HEK293 (cell line): ENCODE data around the gene ABHD14A.

Experiments
- CTCF ChIA-PET: fragments of 350-600 bp; formaldehyde crosslinking; extraction: SDS; loops from one replicate; lab custom pipeline; 2021; ENCODE audit warnings: antibody characterized with exemption; lab: Yijun Ruan, JAX
- POLR2A ChIA-PET: fragments of 300-600 bp; formaldehyde crosslinking; extraction: SDS; loops from one replicate; lab custom pipeline; 2020; ENCODE audit warnings: antibody characterized with exemption, inconsistent platforms; lab: Yijun Ruan, JAX
- H3K27ac ChIP-seq: fragments of 200-500 bp; sonication (Bioruptor generic); 2 replicates; pipeline ENCODE4 v1.5.1; 2014; ENCODE audit warnings: low read depth, low read length, control low read depth, inconsistent platforms; ENCODE audit errors: extremely low read depth
- H3K36me3 ChIP-seq, 2 experiments: fragments of 200-500 bp in 1 of 2; sonication (Bioruptor generic) in 1 of 2; 1 replicate in 1 of 2; 2 replicates in 1 of 2; pipeline ENCODE4 v1.5.1; 2014 to 2017; ENCODE audit warnings: inconsistent platforms in 2 of 2, low read length in 2 of 2; ENCODE audit not compliant: control insufficient read depth in 2 of 2, insufficient read depth in 1 of 2
- H3K4me1 ChIP-seq: fragments of 200-500 bp; sonication (Bioruptor generic); 2 replicates; pipeline ENCODE4 v1.5.1; 2014; ENCODE audit warnings: mild to moderate bottlenecking, low read length, inconsistent platforms; ENCODE audit not compliant: control insufficient read depth, insufficient read depth
- H3K4me3 ChIP-seq: 2 replicates; pipeline ENCODE4 v1.5.1; 2011; ENCODE audit warnings: low read depth, mild to moderate bottlenecking, control low read depth, low read length, moderate library complexity
- H3K9me3 ChIP-seq: fragments of 200-500 bp; sonication (Bioruptor generic); 2 replicates; pipeline ENCODE4 v1.5.1; 2014; ENCODE audit warnings: low read depth, low read length, inconsistent platforms; ENCODE audit not compliant: control insufficient read depth, insufficient read depth
- EGR2 ChIP-seq: fragments of 450-650 bp; formaldehyde crosslinking; IDR thresholded peaks from 2 replicates; pipeline ENCODE4 v1.5.1; 2016; ENCODE audit warnings: low read depth, missing biosample characterization, missing genetic modification characterization
- MEIS1 ChIP-seq: sonication (generic); formaldehyde crosslinking; IDR thresholded peaks from 2 replicates; pipeline ENCODE4 v1.8.1; 2022; ENCODE audit warnings: missing genetic modification reagents, mild to moderate bottlenecking, borderline replicate concordance
- SP7 ChIP-seq: fragments of 450-650 bp; formaldehyde crosslinking; IDR thresholded peaks from 2 replicates; pipeline ENCODE4 v1.5.1; 2016; ENCODE audit warnings: missing biosample characterization, missing genetic modification characterization
- ZBTB8A ChIP-seq: fragments of 450-650 bp; formaldehyde crosslinking; IDR thresholded peaks from 2 replicates; pipeline ENCODE4 v1.5.1; 2016; ENCODE audit warnings: missing biosample characterization, missing genetic modification characterization
- ZFHX2 ChIP-seq: fragments of 450-650 bp; formaldehyde crosslinking; conservative IDR thresholded peaks from 2 replicates; pipeline ENCODE4 v1.5.1; 2016; ENCODE audit warnings: missing biosample characterization, missing genetic modification characterization
- ZNF112 ChIP-seq: fragments of 450-650 bp; formaldehyde crosslinking; IDR thresholded peaks from 2 replicates; pipeline ENCODE4 v1.5.0; 2017; ENCODE audit warnings: missing biosample characterization, missing genetic modification characterization
- ZNF2 ChIP-seq: fragments of 450-650 bp; formaldehyde crosslinking; IDR thresholded peaks from 2 replicates; pipeline ENCODE4 v1.5.1; 2016; ENCODE audit warnings: missing biosample characterization, missing genetic modification characterization
- ZNF24 ChIP-seq: fragments of 450-650 bp; formaldehyde crosslinking; IDR thresholded peaks from 2 replicates; pipeline ENCODE4 v1.5.1; 2016; ENCODE audit warnings: missing biosample characterization, missing genetic modification characterization
- ZNF335 ChIP-seq: fragments of 450-650 bp; formaldehyde crosslinking; conservative IDR thresholded peaks from 2 replicates; pipeline ENCODE4 v1.5.1; 2016; ENCODE audit warnings: missing biosample characterization, missing genetic modification characterization
- ZNF350 ChIP-seq: fragments of 450-650 bp; formaldehyde crosslinking; IDR thresholded peaks from 2 replicates; pipeline ENCODE4 v1.5.0; 2017; ENCODE audit warnings: missing biosample characterization, mild to moderate bottlenecking, missing genetic modification characterization
- ZNF416 ChIP-seq: fragments of 450-650 bp; formaldehyde crosslinking; IDR thresholded peaks from 2 replicates; pipeline ENCODE4 v1.5.1; 2016; ENCODE audit warnings: missing biosample characterization, missing genetic modification characterization
- ZNF423 ChIP-seq: fragments of 450-650 bp; formaldehyde crosslinking; IDR thresholded peaks from 2 replicates; pipeline ENCODE4 v1.5.1; 2016; ENCODE audit warnings: missing biosample characterization, missing genetic modification characterization
- ZNF610 ChIP-seq: fragments of 450-650 bp; formaldehyde crosslinking; IDR thresholded peaks from 2 replicates; pipeline ENCODE4 v1.5.1; 2016; ENCODE audit warnings: missing biosample characterization, missing genetic modification characterization, borderline replicate concordance
- ZSCAN23 ChIP-seq: fragments of 450-650 bp; formaldehyde crosslinking; IDR thresholded peaks from 2 replicates; pipeline ENCODE4 v1.5.1; 2016; ENCODE audit warnings: missing biosample characterization, missing genetic modification characterization
- TF ChIP-seq, protein P1 (sequence below): fragments of 450-650 bp; formaldehyde crosslinking; IDR thresholded peaks from 2 replicates; pipeline ENCODE4 v1.5.1; 2016; ENCODE audit warnings: missing biosample characterization, missing genetic modification characterization
- TF ChIP-seq, protein P2 (sequence below): fragments of 450-650 bp; formaldehyde crosslinking; IDR thresholded peaks from 2 replicates; pipeline ENCODE4 v1.5.1; 2017; ENCODE audit warnings: missing biosample characterization, missing genetic modification characterization

Gene ABHD14A

DNA sequence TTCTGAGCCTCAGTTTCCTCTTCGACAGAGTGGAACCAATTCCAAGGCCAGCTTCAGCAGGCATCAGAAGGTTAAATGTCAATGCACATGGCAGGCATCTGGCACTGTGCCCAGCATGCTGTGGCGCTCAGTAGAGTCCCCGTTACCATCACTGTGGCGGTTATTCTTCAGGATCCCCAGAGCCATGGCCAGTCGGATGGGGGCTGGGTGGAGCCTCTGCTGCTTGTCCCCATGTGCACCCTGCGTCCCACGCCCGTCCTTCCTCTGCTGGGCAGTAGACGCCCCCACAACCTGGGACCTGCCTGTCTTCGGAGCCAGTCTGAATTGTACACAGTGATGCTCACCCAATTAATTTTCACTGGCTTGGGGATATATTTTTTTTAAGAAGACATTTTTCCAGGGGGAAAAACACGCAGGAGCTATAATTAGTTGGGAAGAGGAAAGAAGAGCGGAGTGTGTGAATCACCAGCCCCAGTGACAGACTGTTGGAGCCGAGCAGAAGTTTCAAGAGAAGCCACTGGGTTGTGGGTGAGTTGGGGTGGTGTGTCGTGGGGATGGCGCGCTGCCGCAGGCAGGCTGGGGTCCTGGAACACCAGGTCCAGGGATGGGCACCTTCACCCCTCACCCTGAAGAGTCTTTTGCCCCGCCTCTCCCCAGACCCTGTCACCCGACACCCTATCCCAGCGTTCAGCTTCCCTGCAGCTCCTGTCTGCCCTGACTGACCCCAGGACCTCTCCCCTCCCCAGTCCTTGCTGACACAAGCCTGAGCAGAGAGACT, 47.6 kb downstream of the ABHD14A start:
- CTCF ChIA-PET, result interaction anchor here (0.5 to 1.2 kb wide), 2 partner anchors 21 to 48 kb away, joined by 3 to 4 read pairs; no protein-coding TSS in a partner anchor
- Histone ChIP-seq H3K36me3 (no peaks in the 10 kb centered on the region), H3K4me3 (no peak overlapping the region), H3K9me3 (no peaks in the 10 kb centered on the region), H3K4me1 (peaks cover 5% of the 10 kb centered on the region), H3K27ac (0 out of 2 replicates have a peak overlapping the region, but pooled peaks have one; percentile 24)
- TF ChIP-seq ZNF610 (tag by site-specific recombination) (peak; percentile 83; the same call in 1 of the 2 replicates), ZBTB8A (tag by site-specific recombination) (0 out of 2 replicates have a peak, but pooled peaks have one; percentile 4), ZNF350 (tag by site-specific recombination) (no peak)
- POLR2A ChIA-PET, result interaction anchor here (0.9 to 1.3 kb wide), 2 partner anchors 24 to 30 kb away, joined by 3 read pairs; no protein-coding TSS in a partner anchor

DNA sequence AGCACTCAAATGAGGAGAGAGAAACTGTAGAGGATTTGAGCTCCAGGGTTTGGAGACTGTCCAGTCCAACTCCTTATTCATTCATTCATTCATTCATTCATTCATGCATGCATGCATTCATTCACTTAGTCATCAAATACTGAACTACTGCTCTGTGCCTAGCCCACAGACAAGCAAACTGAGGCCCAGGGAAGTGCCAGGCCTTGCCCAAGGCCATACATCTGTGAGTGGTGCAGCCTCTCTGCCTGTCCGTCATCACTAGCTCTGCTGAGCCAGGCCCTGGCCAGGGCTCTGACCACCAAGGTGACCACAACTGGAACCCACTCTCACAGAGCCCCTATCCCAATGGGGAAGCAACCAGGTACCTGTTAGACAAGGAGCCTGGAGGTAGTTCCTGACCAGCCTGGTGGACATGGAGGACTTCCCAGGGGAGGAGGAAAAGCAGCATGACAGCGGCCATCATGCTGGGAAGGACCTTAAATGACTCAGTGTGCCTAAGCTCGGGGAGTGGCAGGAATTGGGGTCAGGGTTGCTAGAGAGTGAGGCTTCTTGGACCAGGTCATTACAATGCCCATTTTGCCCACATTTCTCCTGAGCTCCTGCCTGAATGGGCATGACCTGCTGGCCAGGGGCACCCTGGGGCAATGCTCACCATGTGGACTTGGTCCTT, 48.4 kb downstream of the ABHD14A start:
- CTCF ChIA-PET, result interaction anchor here (0.5 to 1.2 kb wide), 3 partner anchors 12 to 49 kb away, joined by 3 to 4 read pairs (median 3); no protein-coding TSS in a partner anchor
- no peak overlapping the region for H3K27ac ChIP-seq
- no peak overlapping the region for H3K4me3 ChIP-seq

DNA sequence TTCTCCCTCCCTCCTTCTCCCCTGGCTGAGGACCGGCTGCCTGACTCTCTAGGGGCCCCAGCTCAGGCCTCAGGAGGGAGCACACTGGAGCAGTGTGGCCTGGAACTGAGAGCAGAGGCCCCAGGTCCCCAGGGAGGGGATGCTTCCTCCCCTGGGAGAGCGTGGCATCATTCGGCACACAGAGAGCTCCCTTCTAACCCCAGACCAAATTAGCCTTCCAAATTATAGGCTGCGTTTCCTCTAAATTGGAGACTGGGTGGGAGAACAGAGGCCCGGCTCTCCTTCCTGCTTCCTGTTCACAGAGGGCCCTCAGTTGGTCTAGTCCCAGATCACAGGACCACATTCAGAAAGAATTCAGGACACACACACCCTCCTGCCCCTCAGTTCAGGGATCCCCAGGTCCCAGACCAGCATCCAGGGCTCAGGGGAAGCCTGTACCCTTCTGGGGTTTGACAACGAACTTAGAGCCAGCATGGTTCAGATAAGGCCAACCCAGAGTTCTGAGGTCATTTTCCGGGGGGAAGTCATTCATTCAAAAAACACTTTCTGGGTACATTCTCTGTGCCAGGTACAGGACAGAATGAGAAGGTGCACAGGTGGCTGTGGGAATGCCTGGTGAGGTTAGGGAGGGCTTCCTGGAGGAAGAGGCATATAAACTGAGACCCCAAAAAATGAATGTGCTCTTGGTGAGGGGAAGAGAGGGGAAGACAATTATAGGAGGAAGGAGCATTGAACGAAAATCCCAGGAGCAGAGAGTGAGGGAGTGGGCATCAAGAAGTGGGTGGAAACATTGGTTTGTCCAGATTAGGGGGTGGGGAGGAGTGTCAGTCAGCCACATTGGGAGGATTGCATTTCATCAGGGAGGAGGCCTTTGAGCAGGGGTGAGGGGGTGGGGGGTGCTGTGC, 49.2 kb downstream of the ABHD14A start:
- Histone ChIP-seq H3K27ac (no peak overlapping the region), H3K9me3 (no peaks in the 10 kb centered on the region), H3K4me1 (peaks cover 5% of the 10 kb centered on the region), H3K4me3 (no peak overlapping the region), H3K36me3 (no peaks in the 10 kb centered on the region)
- ChIA-PET POLR2A (no interaction called here), CTCF (interaction anchor here (0.5 to 1.2 kb wide), 2 partner anchors 13 to 22 kb away, joined by 3 to 4 read pairs; no protein-coding TSS in a partner anchor)
- no peak for TF ChIP-seq ZNF2 (tag by site-specific recombination)
- peak; percentile 74 for TF ChIP-seq EGR2 (tag by site-specific recombination)
- TF ChIP-seq ZNF112 (tag by site-specific recombination), result no peak
- no peak for TF ChIP-seq MEIS1
- TF ChIP-seq ZNF416 (tag by site-specific recombination), result no peak
- TF ChIP-seq ZFHX2 (tag by site-specific recombination), result peak; percentile 72
- peak; percentile 42 for TF ChIP-seq ZNF335 (tag by site-specific recombination)
- TF ChIP-seq, protein P1, sequence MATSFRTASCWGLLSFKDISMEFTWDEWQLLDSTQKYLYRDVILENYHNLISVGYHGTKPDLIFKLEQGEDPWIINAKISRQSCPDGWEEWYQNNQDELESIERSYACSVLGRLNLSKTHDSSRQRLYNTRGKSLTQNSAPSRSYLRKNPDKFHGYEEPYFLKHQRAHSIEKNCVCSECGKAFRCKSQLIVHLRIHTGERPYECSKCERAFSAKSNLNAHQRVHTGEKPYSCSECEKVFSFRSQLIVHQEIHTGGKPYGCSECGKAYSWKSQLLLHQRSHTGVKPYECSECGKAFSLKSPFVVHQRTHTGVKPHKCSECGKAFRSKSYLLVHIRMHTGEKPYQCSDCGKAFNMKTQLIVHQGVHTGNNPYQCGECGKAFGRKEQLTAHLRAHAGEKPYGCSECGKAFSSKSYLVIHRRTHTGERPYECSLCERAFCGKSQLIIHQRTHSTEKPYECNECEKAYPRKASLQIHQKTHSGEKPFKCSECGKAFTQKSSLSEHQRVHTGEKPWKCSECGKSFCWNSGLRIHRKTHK (tag by site-specific recombination), result no peak
- TF ChIP-seq ZNF423 (tag by site-specific recombination), result no peak
- TF ChIP-seq SP7 (tag by site-specific recombination), result peak; percentile 55
- TF ChIP-seq ZSCAN23 (tag by site-specific recombination), result no peak

More for the DNA sequence above, 48.4 kb downstream of the ABHD14A start:
- Histone ChIP-seq H3K4me1 (peaks cover 5% of the 10 kb centered on the region), H3K36me3 (no peaks in the 10 kb centered on the region), H3K9me3 (no peaks in the 10 kb centered on the region)
- TF ChIP-seq ZNF24 (tag by site-specific recombination), result peak; percentile 91
- TF ChIP-seq, protein P2, sequence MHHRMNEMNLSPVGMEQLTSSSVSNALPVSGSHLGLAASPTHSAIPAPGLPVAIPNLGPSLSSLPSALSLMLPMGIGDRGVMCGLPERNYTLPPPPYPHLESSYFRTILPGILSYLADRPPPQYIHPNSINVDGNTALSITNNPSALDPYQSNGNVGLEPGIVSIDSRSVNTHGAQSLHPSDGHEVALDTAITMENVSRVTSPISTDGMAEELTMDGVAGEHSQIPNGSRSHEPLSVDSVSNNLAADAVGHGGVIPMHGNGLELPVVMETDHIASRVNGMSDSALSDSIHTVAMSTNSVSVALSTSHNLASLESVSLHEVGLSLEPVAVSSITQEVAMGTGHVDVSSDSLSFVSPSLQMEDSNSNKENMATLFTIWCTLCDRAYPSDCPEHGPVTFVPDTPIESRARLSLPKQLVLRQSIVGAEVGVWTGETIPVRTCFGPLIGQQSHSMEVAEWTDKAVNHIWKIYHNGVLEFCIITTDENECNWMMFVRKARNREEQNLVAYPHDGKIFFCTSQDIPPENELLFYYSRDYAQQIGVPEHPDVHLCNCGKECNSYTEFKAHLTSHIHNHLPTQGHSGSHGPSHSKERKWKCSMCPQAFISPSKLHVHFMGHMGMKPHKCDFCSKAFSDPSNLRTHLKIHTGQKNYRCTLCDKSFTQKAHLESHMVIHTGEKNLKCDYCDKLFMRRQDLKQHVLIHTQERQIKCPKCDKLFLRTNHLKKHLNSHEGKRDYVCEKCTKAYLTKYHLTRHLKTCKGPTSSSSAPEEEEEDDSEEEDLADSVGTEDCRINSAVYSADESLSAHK (tag by site-specific recombination), result no peak
- POLR2A ChIA-PET, result no interaction called here
